Peyer's patch (tissue), 4 donors: ENCODE data around the gene PF4V1.

Source experiments
- POLR2A ChIP-seq, 2 donors: fragments of 450-650 bp; IDR thresholded peaks; one replicate each; pipeline ENCODE4 v1.5.1; 2017; ENCODE audit warnings: antibody characterized with exemption in 2 of 2, mild to moderate bottlenecking in 2 of 2, moderate library complexity in 2 of 2
- TF ChIP-seq, protein P1 (sequence below), 6 experiments: fragments of 450-650 bp in 4 of 6; fragments of 200-600 bp in 2 of 6; sonication (generic) in 1 of 6; IDR thresholded peaks; one replicate each; pipeline ENCODE4 v1.5.1; 2017 to 2019; ENCODE audit warnings: antibody characterized with exemption in 6 of 6, mild to moderate bottlenecking in 3 of 6, moderate library complexity in 1 of 6

DNA sequence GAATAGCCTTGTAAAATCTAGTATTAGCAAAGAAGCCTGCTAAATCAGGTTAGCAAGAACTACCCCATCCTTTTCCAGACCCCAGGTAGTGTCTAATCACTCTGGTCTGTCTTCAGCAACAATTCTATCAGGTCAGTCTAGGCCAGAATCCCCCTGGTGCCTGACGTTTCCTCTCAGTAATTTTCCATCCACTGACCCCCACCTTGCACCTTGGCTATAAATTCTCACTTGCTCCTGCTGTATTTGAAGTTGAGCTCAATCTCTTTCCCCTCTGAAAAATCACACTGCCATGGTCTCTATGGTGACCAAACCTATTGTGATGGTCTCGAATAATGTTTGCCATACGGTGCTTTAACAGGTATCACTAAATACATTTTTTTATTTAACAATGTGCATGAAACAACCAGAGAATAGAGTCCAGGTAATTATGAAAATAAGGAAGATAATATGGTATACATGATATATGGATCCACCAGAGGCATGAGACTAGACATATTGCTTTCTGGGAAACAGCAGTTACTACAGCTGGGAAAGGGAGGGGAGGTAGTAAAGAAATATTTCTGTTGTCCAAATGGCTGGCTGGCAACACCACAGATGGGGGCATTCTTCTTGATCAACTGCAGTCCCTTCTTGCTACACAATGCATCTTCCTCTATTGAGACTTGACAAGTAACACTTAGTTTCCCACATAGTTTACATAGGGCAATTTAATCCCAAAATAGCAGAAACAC is 49.9 kb downstream of the PF4V1 start:
- TF ChIP-seq, protein P1, sequence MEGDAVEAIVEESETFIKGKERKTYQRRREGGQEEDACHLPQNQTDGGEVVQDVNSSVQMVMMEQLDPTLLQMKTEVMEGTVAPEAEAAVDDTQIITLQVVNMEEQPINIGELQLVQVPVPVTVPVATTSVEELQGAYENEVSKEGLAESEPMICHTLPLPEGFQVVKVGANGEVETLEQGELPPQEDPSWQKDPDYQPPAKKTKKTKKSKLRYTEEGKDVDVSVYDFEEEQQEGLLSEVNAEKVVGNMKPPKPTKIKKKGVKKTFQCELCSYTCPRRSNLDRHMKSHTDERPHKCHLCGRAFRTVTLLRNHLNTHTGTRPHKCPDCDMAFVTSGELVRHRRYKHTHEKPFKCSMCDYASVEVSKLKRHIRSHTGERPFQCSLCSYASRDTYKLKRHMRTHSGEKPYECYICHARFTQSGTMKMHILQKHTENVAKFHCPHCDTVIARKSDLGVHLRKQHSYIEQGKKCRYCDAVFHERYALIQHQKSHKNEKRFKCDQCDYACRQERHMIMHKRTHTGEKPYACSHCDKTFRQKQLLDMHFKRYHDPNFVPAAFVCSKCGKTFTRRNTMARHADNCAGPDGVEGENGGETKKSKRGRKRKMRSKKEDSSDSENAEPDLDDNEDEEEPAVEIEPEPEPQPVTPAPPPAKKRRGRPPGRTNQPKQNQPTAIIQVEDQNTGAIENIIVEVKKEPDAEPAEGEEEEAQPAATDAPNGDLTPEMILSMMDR (IDR thresholded peaks at IDR 0.05) = no peak
- TF ChIP-seq POLR2A (IDR thresholded peaks at IDR 0.05) = no peak
